Neural cell (in vitro differentiated cells): ENCODE results near the gene LIN7B. TPM values are rescaled to one million over a fixed set of nuclear protein-coding genes. Genes with fewer than 3 reads are reported as not detected.

Source experiments
- H2AFZ ChIP-seq: fragments of 200-600, 300-800 bp; sonication (generic), shearing (Covaris generic); 2 replicates; pipeline ENCODE4 v1.6.0; 2014; ENCODE audit warnings: low read depth, mild to moderate bottlenecking, antibody characterized with exemption, low read length, moderate library complexity
- H3F3A ChIP-seq: fragments of 200-600 bp; shearing (Covaris generic); 2 replicates; pipeline ENCODE4 v1.6.1; 2016; ENCODE audit warnings: mild to moderate bottlenecking, moderate library complexity, mixed read lengths, antibody characterized with exemption, low read length; ENCODE audit not compliant: insufficient read depth, poor library complexity, severe bottlenecking
- H3K27ac ChIP-seq: fragments of 200-600, 300-800 bp; sonication (generic), shearing (Covaris generic); 2 replicates; pipeline ENCODE4 v1.5.1; 2014; ENCODE audit warnings: mild to moderate bottlenecking, low read length, moderate library complexity
- H3K27me3 ChIP-seq: fragments of 300-800, 200-600 bp; sonication (generic), shearing (Covaris generic); 2 replicates; pipeline ENCODE4 v1.6.0; 2014; ENCODE audit warnings: mild to moderate bottlenecking, low read depth, low read length, moderate library complexity; ENCODE audit not compliant: insufficient read depth
- H3K36me3 ChIP-seq: fragments of 300-800, 200-600 bp; sonication (generic), shearing (Covaris generic); 2 replicates; pipeline ENCODE4 v1.5.1; 2014; ENCODE audit warnings: mild to moderate bottlenecking, antibody characterized with exemption, low read length, moderate library complexity; ENCODE audit not compliant: insufficient read depth
- H3K4me2 ChIP-seq: fragments of 300-800, 200-600 bp; sonication (generic), shearing (Covaris generic); 2 replicates; pipeline ENCODE4 v1.6.0; 2014; ENCODE audit warnings: mild to moderate bottlenecking, low read length
- H3K4me3 ChIP-seq: fragments of 300-800, 200-600 bp; sonication (generic), shearing (Covaris generic); 2 replicates; pipeline ENCODE4 v1.5.1; 2014; ENCODE audit warnings: mild to moderate bottlenecking, low read length, moderate library complexity
- H3K79me2 ChIP-seq: fragments of 200-600 bp; shearing (Covaris generic); replicated peaks from 2 replicates; pipeline ENCODE4 v1.6.0; 2014; ENCODE audit warnings: mild to moderate bottlenecking, low read length, moderate library complexity; ENCODE audit not compliant: insufficient read depth
- H3K9ac ChIP-seq: fragments of 300-800, 200-600 bp; sonication (generic), shearing (Covaris generic); 2 replicates; pipeline ENCODE4 v1.6.1; 2016; ENCODE audit warnings: mild to moderate bottlenecking, low read length, mixed read lengths
- H3K9me2 ChIP-seq: fragments of 200-600 bp; shearing (Covaris generic); 2 replicates; pipeline ENCODE4 v1.6.1; 2016; ENCODE audit warnings: mild to moderate bottlenecking, low read length, mixed read lengths; ENCODE audit not compliant: insufficient read depth
- H3K9me3 ChIP-seq: fragments of 200-600, 300-800 bp; sonication (generic), shearing (Covaris generic); 2 replicates; pipeline ENCODE4 v1.6.1; 2016; ENCODE audit warnings: mild to moderate bottlenecking, mixed run types, low read length, moderate library complexity, mixed read lengths
- H4K20me1 ChIP-seq: fragments of 200-600 bp; shearing (Covaris generic); 2 replicates; pipeline ENCODE4 v1.6.1; 2016; ENCODE audit warnings: mild to moderate bottlenecking, mixed run types; ENCODE audit not compliant: insufficient read depth
- EP300 ChIP-seq: fragments of 450-650 bp; conservative IDR thresholded peaks from 2 replicates; pipeline ENCODE4 v1.6.1; 2014; ENCODE audit warnings: antibody characterized with exemption, mild to moderate bottlenecking, moderate library complexity; ENCODE audit not compliant: poor library complexity, severe bottlenecking
- EZH2 ChIP-seq: fragments of 200-600, 300-800 bp; shearing (Covaris generic), sonication (generic); IDR thresholded peaks from 2 replicates; pipeline ENCODE4 v1.6.1; 2014; ENCODE audit warnings: antibody characterized with exemption, low read length, borderline replicate concordance, mild to moderate bottlenecking; ENCODE audit not compliant: insufficient read depth, poor library complexity, severe bottlenecking
- MXI1 ChIP-seq: fragments of 450-650 bp; conservative IDR thresholded peaks from 2 replicates; pipeline ENCODE4 v1.6.1; 2014; ENCODE audit warnings: antibody characterized with exemption, mild to moderate bottlenecking; ENCODE audit not compliant: poor library complexity, severe bottlenecking
- POLR2AphosphoS5 ChIP-seq: IDR thresholded peaks from 2 replicates; pipeline ENCODE4 v1.6.1; 2012
- RAD21 ChIP-seq: fragments of 450-650 bp; conservative IDR thresholded peaks from 2 replicates; pipeline ENCODE4 v1.6.1; 2014; ENCODE audit warnings: antibody characterized with exemption, mild to moderate bottlenecking, moderate library complexity
- SMC3 ChIP-seq: fragments of 450-650 bp; conservative IDR thresholded peaks from 2 replicates; pipeline ENCODE4 v1.6.1; 2014; ENCODE audit warnings: antibody characterized with exemption, mild to moderate bottlenecking, moderate library complexity; ENCODE audit not compliant: poor library complexity
- TAF1 ChIP-seq: IDR thresholded peaks from 2 replicates; pipeline ENCODE4 v1.6.1; 2012; ENCODE audit warnings: low read depth
- polyA plus RNA-seq: library from polyadenylated mRNA; depleted of rRNA; stranded (reverse); fragments of >200 nt; gene quantifications from 2 replicates; pipeline ENCODE4 v1.2.3, GENCODE V29; 2014
- TF ChIP-seq, protein P1 (sequence below): fragments of 450-650 bp; IDR thresholded peaks from 2 replicates; pipeline ENCODE4 v1.5.1; 2014; ENCODE audit warnings: antibody characterized with exemption, mild to moderate bottlenecking, moderate library complexity; ENCODE audit not compliant: poor library complexity, severe bottlenecking
- TF ChIP-seq, protein P2 (sequence below): IDR thresholded peaks from 2 replicates; pipeline ENCODE4 v1.6.1; 2012; ENCODE audit warnings: borderline replicate concordance

Gene LIN7B
- polyA plus RNA-seq, 1 donor from 2014 or later, result 88.7 TPM

DNA sequence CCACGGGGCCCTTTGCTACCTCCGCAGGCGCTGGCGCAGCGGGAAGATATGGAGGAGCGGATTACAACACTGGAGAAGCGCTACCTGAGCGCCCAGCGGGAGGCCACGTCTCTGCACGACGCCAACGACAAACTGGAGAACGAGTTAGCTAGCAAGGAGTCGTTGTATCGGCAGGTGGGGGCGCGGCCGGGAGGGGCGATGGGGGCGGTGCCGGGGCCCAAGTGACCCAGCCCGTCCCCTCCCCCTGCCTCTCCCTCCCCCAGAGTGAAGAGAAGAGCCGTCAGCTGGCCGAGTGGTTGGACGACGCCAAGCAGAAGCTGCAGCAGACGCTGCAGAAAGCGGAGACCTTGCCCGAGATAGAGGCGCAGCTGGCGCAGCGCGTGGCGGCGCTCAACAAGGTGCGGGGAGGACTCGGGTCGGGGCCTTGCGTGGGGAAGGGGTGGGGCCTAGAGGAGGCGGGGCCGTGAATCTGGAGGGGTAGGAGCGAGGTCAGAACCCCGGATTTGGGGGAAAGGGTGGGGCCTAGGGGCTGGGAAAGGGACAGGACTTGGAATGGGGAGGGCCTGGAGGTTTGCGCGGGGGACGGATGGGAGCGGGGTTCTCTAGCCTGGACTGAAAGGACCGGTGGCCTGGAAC lies 18.9 kb downstream of the LIN7B start:
- no peak for TF ChIP-seq SMC3
- TF ChIP-seq, protein P1, sequence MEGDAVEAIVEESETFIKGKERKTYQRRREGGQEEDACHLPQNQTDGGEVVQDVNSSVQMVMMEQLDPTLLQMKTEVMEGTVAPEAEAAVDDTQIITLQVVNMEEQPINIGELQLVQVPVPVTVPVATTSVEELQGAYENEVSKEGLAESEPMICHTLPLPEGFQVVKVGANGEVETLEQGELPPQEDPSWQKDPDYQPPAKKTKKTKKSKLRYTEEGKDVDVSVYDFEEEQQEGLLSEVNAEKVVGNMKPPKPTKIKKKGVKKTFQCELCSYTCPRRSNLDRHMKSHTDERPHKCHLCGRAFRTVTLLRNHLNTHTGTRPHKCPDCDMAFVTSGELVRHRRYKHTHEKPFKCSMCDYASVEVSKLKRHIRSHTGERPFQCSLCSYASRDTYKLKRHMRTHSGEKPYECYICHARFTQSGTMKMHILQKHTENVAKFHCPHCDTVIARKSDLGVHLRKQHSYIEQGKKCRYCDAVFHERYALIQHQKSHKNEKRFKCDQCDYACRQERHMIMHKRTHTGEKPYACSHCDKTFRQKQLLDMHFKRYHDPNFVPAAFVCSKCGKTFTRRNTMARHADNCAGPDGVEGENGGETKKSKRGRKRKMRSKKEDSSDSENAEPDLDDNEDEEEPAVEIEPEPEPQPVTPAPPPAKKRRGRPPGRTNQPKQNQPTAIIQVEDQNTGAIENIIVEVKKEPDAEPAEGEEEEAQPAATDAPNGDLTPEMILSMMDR, result no peak
- TF ChIP-seq EZH2, result no peak
- TF ChIP-seq RAD21, result no peak
- TF ChIP-seq TAF1, result no peak
- no peak for TF ChIP-seq MXI1
- no peak for TF ChIP-seq POLR2AphosphoS5
- TF ChIP-seq, protein P2, sequence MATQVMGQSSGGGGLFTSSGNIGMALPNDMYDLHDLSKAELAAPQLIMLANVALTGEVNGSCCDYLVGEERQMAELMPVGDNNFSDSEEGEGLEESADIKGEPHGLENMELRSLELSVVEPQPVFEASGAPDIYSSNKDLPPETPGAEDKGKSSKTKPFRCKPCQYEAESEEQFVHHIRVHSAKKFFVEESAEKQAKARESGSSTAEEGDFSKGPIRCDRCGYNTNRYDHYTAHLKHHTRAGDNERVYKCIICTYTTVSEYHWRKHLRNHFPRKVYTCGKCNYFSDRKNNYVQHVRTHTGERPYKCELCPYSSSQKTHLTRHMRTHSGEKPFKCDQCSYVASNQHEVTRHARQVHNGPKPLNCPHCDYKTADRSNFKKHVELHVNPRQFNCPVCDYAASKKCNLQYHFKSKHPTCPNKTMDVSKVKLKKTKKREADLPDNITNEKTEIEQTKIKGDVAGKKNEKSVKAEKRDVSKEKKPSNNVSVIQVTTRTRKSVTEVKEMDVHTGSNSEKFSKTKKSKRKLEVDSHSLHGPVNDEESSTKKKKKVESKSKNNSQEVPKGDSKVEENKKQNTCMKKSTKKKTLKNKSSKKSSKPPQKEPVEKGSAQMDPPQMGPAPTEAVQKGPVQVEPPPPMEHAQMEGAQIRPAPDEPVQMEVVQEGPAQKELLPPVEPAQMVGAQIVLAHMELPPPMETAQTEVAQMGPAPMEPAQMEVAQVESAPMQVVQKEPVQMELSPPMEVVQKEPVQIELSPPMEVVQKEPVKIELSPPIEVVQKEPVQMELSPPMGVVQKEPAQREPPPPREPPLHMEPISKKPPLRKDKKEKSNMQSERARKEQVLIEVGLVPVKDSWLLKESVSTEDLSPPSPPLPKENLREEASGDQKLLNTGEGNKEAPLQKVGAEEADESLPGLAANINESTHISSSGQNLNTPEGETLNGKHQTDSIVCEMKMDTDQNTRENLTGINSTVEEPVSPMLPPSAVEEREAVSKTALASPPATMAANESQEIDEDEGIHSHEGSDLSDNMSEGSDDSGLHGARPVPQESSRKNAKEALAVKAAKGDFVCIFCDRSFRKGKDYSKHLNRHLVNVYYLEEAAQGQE, result no peak
- no peak for TF ChIP-seq EP300
- Histone ChIP-seq H3F3A (no peaks in the 10 kb centered on the region), H3K4me2 (no peak overlapping the region)

DNA sequence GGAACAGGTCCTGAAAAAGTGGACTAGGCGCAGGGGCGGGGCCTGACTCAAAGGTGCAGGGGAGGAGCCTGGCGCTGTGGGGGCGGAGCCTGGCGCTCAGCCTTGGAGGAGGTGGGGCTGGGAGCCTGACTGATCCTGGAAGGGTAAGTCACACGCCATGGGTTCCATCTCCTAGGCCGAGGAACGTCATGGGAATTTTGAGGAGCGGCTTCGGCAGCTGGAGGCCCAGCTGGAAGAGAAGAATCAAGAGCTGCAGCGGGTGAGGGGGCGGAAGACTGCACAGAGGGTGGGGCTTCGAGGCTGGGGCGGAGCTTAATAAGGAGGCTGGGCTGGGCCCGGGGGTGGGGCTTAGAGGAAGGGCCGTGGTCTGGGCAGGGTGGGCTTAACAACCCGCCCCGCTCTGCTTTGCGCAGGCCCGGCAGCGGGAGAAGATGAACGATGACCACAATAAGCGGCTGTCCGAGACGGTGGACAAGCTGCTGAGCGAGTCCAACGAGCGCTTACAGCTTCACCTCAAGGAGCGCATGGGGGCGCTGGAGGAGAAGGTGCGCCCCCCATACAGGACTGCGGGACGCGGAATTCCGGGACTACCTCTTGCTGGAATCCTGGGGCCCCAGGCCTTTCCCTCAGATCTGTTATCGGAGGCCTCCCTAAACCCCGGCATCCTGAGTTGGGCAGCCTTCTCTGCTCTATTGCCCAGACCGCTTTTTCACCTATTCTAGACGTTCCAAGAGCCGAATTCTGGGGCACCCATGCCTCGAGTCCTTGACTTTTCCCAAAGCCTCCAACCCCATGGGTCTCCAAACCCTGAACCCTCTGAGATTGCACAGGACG lies 19.7 kb downstream of the LIN7B start:
- TF ChIP-seq, protein P1, result no peak
- TF ChIP-seq RAD21, result no peak
- no peak for TF ChIP-seq EZH2
- no peak for TF ChIP-seq SMC3
- no peak for TF ChIP-seq TAF1
- no peak for TF ChIP-seq EP300
- TF ChIP-seq, protein P2, result no peak
- no peak for TF ChIP-seq MXI1
- no peak for TF ChIP-seq POLR2AphosphoS5
- Histone ChIP-seq H3K36me3 (peaks cover 11% of the 10 kb centered on the region), H3K4me2 (no peak overlapping the region), H3K9me3 (no peaks in the 10 kb centered on the region), H3K9me2 (no peaks in the 10 kb centered on the region), H3K27ac (no peak overlapping the region), H3K79me2 (no peaks in the 10 kb centered on the region), H3K4me3 (no peak overlapping the region), H3F3A (no peaks in the 10 kb centered on the region), H3K27me3 (no peaks in the 10 kb centered on the region), H3K9ac (no peak overlapping the region), H4K20me1 (no peaks in the 10 kb centered on the region), H2AFZ (no peak overlapping the region)

More for the DNA sequence above, 18.9 kb downstream of the LIN7B start:
- Histone ChIP-seq H4K20me1 (no peaks in the 10 kb centered on the region), H3K79me2 (no peaks in the 10 kb centered on the region), H3K27ac (no peak overlapping the region), H3K9me3 (no peaks in the 10 kb centered on the region), H3K27me3 (no peaks in the 10 kb centered on the region), H3K9me2 (no peaks in the 10 kb centered on the region), H3K36me3 (peaks cover 11% of the 10 kb centered on the region), H2AFZ (no peak overlapping the region), H3K9ac (no peak overlapping the region), H3K4me3 (no peak overlapping the region)
